K562 (cell line): Measurements from ENCODE around the gene PIAS3. TPM values are rescaled to one million over a fixed set of nuclear protein-coding genes. Genes with fewer than 3 reads are reported as not detected.
A peak's percentile ranks its signal among the peaks of the same experiment; 100 is the strongest.

ENCODE experiments used
- HDAC8 ChIP-seq: fragments of 450-650 bp; IDR thresholded peaks from 2 replicates; pipeline ENCODE4 v1.6.1; 2016; ENCODE audit warnings: mild to moderate bottlenecking, missing genetic modification characterization, moderate library complexity, missing compliant biosample characterization
- MCM7 ChIP-seq, 2 experiments: fragments of 450-650 bp; IDR thresholded peaks; 2 replicates each; pipeline ENCODE4 v1.6.1; 2016 to 2018
- NELFE ChIP-seq: IDR thresholded peaks from 2 replicates; pipeline ENCODE4 v1.6.1; 2011; ENCODE audit warnings: mild to moderate bottlenecking; ENCODE audit not compliant: insufficient read depth, insufficient read length
- PHF21A ChIP-seq: fragments of 450-650 bp; IDR thresholded peaks from 2 replicates; pipeline ENCODE4 v1.6.1; 2017; ENCODE audit warnings: low read depth, borderline replicate concordance
- PRPF4 ChIP-seq: fragments of 200-400 bp; formaldehyde crosslinking; IDR thresholded peaks from one replicate; pipeline ENCODE4 v1.6.1; 2017; ENCODE audit warnings: low read length, low read depth, mild to moderate bottlenecking; ENCODE audit not compliant: insufficient read depth, poor library complexity, severe bottlenecking
- SIN3B ChIP-seq: fragments of 450-650 bp; IDR thresholded peaks from 2 replicates; pipeline ENCODE4 v1.6.1; 2017; ENCODE audit warnings: low read depth, mild to moderate bottlenecking, moderate library complexity
- SMARCC2 ChIP-seq: fragments of 450-650 bp; IDR thresholded peaks from 2 replicates; pipeline ENCODE4 v1.6.1; 2017; ENCODE audit warnings: antibody characterized with exemption, moderate library complexity, mild to moderate bottlenecking, low read depth
- SRF ChIP-seq, 2 experiments: fragments of 250-450, 450-650 bp in 1 of 2; sonication (Bioruptor Pico) in 1 of 2; sonication (generic) in 1 of 2; formaldehyde crosslinking; IDR thresholded peaks; 2 replicates each; pipeline versions ENCODE4 v1.5.0 to v1.5.1; 2020 to 2022; ENCODE audit warnings: mild to moderate bottlenecking in 1 of 2, missing genetic modification reagents in 1 of 2
- STAG1 ChIP-seq: sonication (generic); formaldehyde crosslinking; IDR thresholded peaks from 2 replicates; pipeline ENCODE4 v1.5.0; 2020; ENCODE audit warnings: missing genetic modification reagents, borderline replicate concordance
- TAL1 ChIP-seq: fragments of 450-650 bp; IDR thresholded peaks from 2 replicates; pipeline ENCODE4 v1.6.1; 2016; ENCODE audit warnings: mild to moderate bottlenecking
- YY1 ChIP-seq, 3 experiments: IDR thresholded peaks; 2 replicates each; pipeline ENCODE4 v1.6.1; 2011; ENCODE audit warnings: low read length in 2 of 3, mild to moderate bottlenecking in 2 of 3, moderate library complexity in 2 of 3, borderline replicate concordance in 1 of 3, control low read depth in 1 of 3, low read depth in 1 of 3; ENCODE audit not compliant: insufficient read depth in 3 of 3, insufficient replicate concordance in 2 of 3, control insufficient read depth in 1 of 3, insufficient read length in 1 of 3; ENCODE audit errors: extremely low read depth in 1 of 3
- ZBED1 ChIP-seq: IDR thresholded peaks from 2 replicates; pipeline ENCODE4 v1.6.1; 2014
- ZBTB1 ChIP-seq: sonication (generic); formaldehyde crosslinking; IDR thresholded peaks from 2 replicates; pipeline ENCODE4 v1.8.1; 2023; ENCODE audit warnings: missing genetic modification reagents, low read depth, mild to moderate bottlenecking, borderline replicate concordance
- ZNF324 ChIP-seq: fragments of 250-450 bp; sonication (Bioruptor Pico); IDR thresholded peaks from 2 replicates; pipeline ENCODE4 v1.4.0; 2020; ENCODE audit warnings: mild to moderate bottlenecking
- ZSCAN29 ChIP-seq: fragments of 450-650 bp; IDR thresholded peaks from 2 replicates; pipeline ENCODE4 v1.6.1; 2017
- polyA plus RNA-seq, 8 experiments: library from polyadenylated mRNA; depleted of rRNA in 4 of 8; stranded (reverse) in 5 of 8; unstranded in 3 of 8; fragments of >200 nt; fragmentation: Nextera tagmentation in 2 of 8; fragmentation: Illumina TruSeq in 1 of 8; extraction: Ambion mirVana in 2 of 8; extraction: Trizol in 1 of 8; gene quantifications; 2 replicates each; pipeline versions ENCODE4 v1.2.1 to v1.2.3, GENCODE V29; 2011 to 2014; ENCODE audit warnings: inconsistent platforms in 1 of 8, missing spikeins in 1 of 8
- total RNA-seq, 7 experiments: library from RNA; depleted of rRNA in 6 of 7; stranded (reverse); fragments of >200 nt in 6 of 7; fragmentation: Illumina TruSeq in 2 of 7; extraction: Trizol in 2 of 7; gene quantifications; 2 replicates each; pipeline versions ENCODE4 v1.2.1 to v1.2.3, GENCODE V29; 2011 to 2021; ENCODE audit warnings: low replicate concordance in 1 of 7
- TF ChIP-seq, protein P1 (sequence below), 2 experiments: fragments of 450-650 bp; IDR thresholded peaks; 2 replicates each; pipeline ENCODE4 v1.6.1; 2016
- TF ChIP-seq, protein P2 (sequence below): fragments of 250-450 bp; sonication (Bioruptor Pico); IDR thresholded peaks from 2 replicates; pipeline ENCODE4 v1.4.0; 2020
- TF ChIP-seq, protein P3 (sequence below), 2 experiments: fragments of 150-350 bp in 1 of 2; IDR thresholded peaks; 2 replicates each; pipeline ENCODE4 v1.6.1; 2012 to 2016; ENCODE audit warnings: low read depth in 2 of 2, low read length in 2 of 2, mild to moderate bottlenecking in 1 of 2, moderate library complexity in 1 of 2

The PIAS3 gene
- total and polyA plus RNA-seq, 9 of the 15 experiments (the other 6 are each of a cell fraction or from before 2014, with no cell fraction given), result 1.1 to 25.6 (median 7.9) TPM

DNA sequence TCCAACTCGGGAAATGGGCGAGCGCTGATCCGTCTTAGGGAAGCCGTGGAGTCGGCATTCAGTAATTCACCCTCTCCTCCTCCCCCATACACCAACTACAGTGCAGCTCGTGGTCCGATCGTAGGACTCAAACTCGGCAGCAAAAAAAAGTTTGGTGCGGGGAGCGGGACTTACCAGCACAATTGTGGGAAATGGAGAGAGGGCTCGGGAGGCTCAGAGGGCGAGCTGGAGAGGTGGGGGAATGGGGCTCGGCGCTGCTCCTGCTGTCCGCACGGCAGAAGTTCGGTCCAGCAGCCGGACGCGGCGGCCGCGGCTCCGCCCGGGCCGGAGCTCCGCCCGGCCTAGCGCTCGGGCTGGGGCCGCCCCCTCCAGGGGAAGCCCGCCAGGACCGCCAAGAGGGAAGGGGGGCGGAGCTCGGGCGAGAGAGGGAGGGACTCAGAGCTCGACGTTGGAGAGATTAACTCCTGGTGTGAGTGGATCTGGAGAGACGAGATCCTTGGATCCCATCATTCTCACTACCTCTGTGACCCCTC is 676 bp upstream of the PIAS3 start (continued):
- TF ChIP-seq, protein P1, sequence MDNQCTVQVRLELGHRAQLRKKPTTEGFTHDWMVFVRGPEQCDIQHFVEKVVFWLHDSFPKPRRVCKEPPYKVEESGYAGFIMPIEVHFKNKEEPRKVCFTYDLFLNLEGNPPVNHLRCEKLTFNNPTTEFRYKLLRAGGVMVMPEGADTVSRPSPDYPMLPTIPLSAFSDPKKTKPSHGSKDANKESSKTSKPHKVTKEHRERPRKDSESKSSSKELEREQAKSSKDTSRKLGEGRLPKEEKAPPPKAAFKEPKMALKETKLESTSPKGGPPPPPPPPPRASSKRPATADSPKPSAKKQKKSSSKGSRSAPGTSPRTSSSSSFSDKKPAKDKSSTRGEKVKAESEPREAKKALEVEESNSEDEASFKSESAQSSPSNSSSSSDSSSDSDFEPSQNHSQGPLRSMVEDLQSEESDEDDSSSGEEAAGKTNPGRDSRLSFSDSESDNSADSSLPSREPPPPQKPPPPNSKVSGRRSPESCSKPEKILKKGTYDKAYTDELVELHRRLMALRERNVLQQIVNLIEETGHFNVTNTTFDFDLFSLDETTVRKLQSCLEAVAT (IDR thresholded peaks at IDR 0.05), result no peak
- TF ChIP-seq ZSCAN29 (no peak), NELFE (no peak), PRPF4 (no peak), HDAC8 (tag) (no peak), STAG1 (no peak), SMARCC2 (no peak; the same call in 1 of the 2 replicates), PHF21A (no peak), ZBED1 (no peak), ZNF324 (CRISPR knock-in tag) (no peak), YY1 (IDR thresholded peaks at IDR 0.05; ENCODE audit: borderline replicate concordance in 1 of 3, control insufficient read depth in 1 of 3, extremely low read depth in 1 of 3, insufficient read depth in 3 of 3, insufficient read length in 1 of 3, insufficient replicate concordance in 2 of 3, low read depth in 1 of 3, low read length in 2 of 3) (peak in 2 of 3 experiments; percentile 14 to 64), SIN3B (no peak), SRF (CRISPR knock-in tag; IDR thresholded peaks at IDR 0.05) (no peak), TAL1 (no peak), MCM7 (IDR thresholded peaks at IDR 0.05) (no peak), ZBTB1 (no peak)
- TF ChIP-seq, protein P2, sequence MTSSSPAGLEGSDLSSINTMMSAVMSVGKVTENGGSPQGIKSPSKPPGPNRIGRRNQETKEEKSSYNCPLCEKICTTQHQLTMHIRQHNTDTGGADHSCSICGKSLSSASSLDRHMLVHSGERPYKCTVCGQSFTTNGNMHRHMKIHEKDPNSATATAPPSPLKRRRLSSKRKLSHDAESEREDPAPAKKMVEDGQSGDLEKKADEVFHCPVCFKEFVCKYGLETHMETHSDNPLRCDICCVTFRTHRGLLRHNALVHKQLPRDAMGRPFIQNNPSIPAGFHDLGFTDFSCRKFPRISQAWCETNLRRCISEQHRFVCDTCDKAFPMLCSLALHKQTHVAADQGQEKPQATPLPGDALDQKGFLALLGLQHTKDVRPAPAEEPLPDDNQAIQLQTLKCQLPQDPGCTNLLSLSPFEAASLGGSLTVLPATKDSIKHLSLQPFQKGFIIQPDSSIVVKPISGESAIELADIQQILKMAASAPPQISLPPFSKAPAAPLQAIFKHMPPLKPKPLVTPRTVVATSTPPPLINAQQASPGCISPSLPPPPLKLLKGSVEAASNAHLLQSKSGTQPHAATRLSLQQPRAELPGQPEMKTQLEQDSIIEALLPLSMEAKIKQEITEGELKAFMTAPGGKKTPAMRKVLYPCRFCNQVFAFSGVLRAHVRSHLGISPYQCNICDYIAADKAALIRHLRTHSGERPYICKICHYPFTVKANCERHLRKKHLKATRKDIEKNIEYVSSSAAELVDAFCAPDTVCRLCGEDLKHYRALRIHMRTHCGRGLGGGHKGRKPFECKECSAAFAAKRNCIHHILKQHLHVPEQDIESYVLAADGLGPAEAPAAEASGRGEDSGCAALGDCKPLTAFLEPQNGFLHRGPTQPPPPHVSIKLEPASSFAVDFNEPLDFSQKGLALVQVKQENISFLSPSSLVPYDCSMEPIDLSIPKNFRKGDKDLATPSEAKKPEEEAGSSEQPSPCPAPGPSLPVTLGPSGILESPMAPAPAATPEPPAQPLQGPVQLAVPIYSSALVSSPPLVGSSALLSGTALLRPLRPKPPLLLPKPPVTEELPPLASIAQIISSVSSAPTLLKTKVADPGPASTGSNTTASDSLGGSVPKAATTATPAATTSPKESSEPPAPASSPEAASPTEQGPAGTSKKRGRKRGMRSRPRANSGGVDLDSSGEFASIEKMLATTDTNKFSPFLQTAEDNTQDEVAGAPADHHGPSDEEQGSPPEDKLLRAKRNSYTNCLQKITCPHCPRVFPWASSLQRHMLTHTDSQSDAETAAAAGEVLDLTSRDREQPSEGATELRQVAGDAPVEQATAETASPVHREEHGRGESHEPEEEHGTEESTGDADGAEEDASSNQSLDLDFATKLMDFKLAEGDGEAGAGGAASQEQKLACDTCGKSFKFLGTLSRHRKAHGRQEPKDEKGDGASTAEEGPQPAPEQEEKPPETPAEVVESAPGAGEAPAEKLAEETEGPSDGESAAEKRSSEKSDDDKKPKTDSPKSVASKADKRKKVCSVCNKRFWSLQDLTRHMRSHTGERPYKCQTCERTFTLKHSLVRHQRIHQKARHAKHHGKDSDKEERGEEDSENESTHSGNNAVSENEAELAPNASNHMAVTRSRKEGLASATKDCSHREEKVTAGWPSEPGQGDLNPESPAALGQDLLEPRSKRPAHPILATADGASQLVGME (CRISPR knock-in tag), result 0 out of 2 replicates have a peak, but pooled peaks have one; percentile 41
- TF ChIP-seq, protein P3, sequence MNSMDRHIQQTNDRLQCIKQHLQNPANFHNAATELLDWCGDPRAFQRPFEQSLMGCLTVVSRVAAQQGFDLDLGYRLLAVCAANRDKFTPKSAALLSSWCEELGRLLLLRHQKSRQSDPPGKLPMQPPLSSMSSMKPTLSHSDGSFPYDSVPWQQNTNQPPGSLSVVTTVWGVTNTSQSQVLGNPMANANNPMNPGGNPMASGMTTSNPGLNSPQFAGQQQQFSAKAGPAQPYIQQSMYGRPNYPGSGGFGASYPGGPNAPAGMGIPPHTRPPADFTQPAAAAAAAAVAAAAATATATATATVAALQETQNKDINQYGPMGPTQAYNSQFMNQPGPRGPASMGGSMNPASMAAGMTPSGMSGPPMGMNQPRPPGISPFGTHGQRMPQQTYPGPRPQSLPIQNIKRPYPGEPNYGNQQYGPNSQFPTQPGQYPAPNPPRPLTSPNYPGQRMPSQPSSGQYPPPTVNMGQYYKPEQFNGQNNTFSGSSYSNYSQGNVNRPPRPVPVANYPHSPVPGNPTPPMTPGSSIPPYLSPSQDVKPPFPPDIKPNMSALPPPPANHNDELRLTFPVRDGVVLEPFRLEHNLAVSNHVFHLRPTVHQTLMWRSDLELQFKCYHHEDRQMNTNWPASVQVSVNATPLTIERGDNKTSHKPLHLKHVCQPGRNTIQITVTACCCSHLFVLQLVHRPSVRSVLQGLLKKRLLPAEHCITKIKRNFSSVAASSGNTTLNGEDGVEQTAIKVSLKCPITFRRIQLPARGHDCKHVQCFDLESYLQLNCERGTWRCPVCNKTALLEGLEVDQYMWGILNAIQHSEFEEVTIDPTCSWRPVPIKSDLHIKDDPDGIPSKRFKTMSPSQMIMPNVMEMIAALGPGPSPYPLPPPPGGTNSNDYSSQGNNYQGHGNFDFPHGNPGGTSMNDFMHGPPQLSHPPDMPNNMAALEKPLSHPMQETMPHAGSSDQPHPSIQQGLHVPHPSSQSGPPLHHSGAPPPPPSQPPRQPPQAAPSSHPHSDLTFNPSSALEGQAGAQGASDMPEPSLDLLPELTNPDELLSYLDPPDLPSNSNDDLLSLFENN (IDR thresholded peaks at IDR 0.05; ENCODE audit: low read depth in 2 of 2, low read length in 2 of 2), result no peak
